ENCODE results near the gene MAGEB4. TPM values are rescaled to one million over a fixed set of nuclear protein-coding genes. Genes with fewer than 3 reads are reported as not detected.

MAGEB4 gene
- total and polyA plus RNA-seq, 2 of the 4 experiments (the other 2 are of a cell fraction), result not detected

- no peak overlapping the region for H2BK15ac ChIP-seq (ENCODE audit: low read depth, low read length)
- H3K9me1 ChIP-seq (ENCODE audit: insufficient read depth, low read length), result no peaks in the 10 kb centered on the region
- WGBS, 2 experiments (ENCODE audit: extremely low coverage in 2 of 2, insufficient read length in 1 of 2), result no CpG with 5 or more reads among the region's 1 CpG
- ATAC-seq (ENCODE audit: low read depth) (no peak), DNase-seq (peak; percentile 13)
- H4K91ac ChIP-seq (ENCODE audit: insufficient read depth, low read depth, low read length), result no peak overlapping the region
- H3K4me3 ChIP-seq (ENCODE audit: insufficient read depth, low read depth, low read length), result no peak overlapping the region
- intact Hi-C loops (cut with micrococcal nuclease), result loop anchor here (1.0 kb wide), 3 partner anchors 133 to 229 kb away; no protein-coding TSS in a partner anchor
- TF ChIP-seq POLR2A (IDR thresholded peaks at IDR 0.05; ENCODE audit: low read depth, low read length) (no peak), NFE2L2 (IDR thresholded peaks at IDR 0.05; ENCODE audit: low read depth, low read length) (no peak), RFX5 (IDR thresholded peaks at IDR 0.05; ENCODE audit: low read depth, low read length) (no peak), SMC3 (IDR thresholded peaks at IDR 0.05; ENCODE audit: low read depth, low read length) (peak; percentile 53), CTCF (conservative IDR thresholded peaks at IDR 0.05; ENCODE audit: low read depth, low read length) (peak; percentile 41), RAD21 (IDR thresholded peaks at IDR 0.05; ENCODE audit: low read length) (peak; percentile 55)
- H4K5ac ChIP-seq (ENCODE audit: low read depth, low read length), result no peak overlapping the region
- in situ Hi-C loops (cut with MboI; ENCODE audit: low sequenced_read_pairs), result loop anchor here (5.0 kb wide), 1 partner anchor 227 kb away; no protein-coding TSS in a partner anchor
- no peaks in the 10 kb centered on the region for H3K4me1 ChIP-seq (ENCODE audit: control insufficient read depth, insufficient read depth, low read length)
- no peak overlapping the region for H3K9ac ChIP-seq (ENCODE audit: low read depth, low read length)
- no peak overlapping the region for H4K8ac ChIP-seq (ENCODE audit: low read depth in 2 of 2, low read length in 2 of 2)
- no peaks in the 10 kb centered on the region for H3K36me3 ChIP-seq (ENCODE audit: control insufficient read depth, insufficient read depth, low read length)
- no peak overlapping the region for H2BK5ac ChIP-seq (ENCODE audit: low read depth, low read length, poor library complexity, severe bottlenecking)
- dilution Hi-C loops (cut with HindIII; ENCODE audit: low sequenced_read_pairs, unreplicated experiment), result no loop called here
- H2AFZ ChIP-seq (replicated peaks; ENCODE audit: low read length, poor library complexity), result no peak overlapping the region
- H3K56ac ChIP-seq (ENCODE audit: extremely low read depth, insufficient read depth, low read length), result no peak overlapping the region
- no peaks in the 10 kb centered on the region for H3K79me1 ChIP-seq (ENCODE audit: low read depth in 1 of 2, low read length in 2 of 2)
- BruUV-seq (replicated peaks), result no TSS peak
- no peak overlapping the region for H3K18ac ChIP-seq (ENCODE audit: low read depth, low read length)
- no peak overlapping the region for H3K4me2 ChIP-seq (ENCODE audit: low read depth, low read length)
- no peaks in the 10 kb centered on the region for H3K9me3 ChIP-seq (ENCODE audit: control insufficient read depth, insufficient read depth, low read length)
- CTCF ChIA-PET, result no interaction called here
- H3K23ac ChIP-seq (ENCODE audit: low read depth, low read length), result no peak overlapping the region
- H3K27ac ChIP-seq (ENCODE audit: insufficient read depth, low read length), result no peak overlapping the region
- no peaks in the 10 kb centered on the region for H3K27me3 ChIP-seq (ENCODE audit: control insufficient read depth, insufficient read depth, low read length)
- no peak overlapping the region for H2AK9ac ChIP-seq (replicated peaks; ENCODE audit: low read depth, low read length, poor library complexity)
- no peak overlapping the region for H2AK5ac ChIP-seq (ENCODE audit: low read depth, low read length)
- POLR2A ChIA-PET (ENCODE audit: unreplicated experiment), result no interaction called here
- H2BK120ac ChIP-seq (ENCODE audit: low read depth, low read length), result no peak overlapping the region
- H3K4ac ChIP-seq (ENCODE audit: low read depth, low read length), result no peak overlapping the region
- no peaks in the 10 kb centered on the region for H4K20me1 ChIP-seq (ENCODE audit: insufficient read depth, low read length)
- no peak overlapping the region for H3K14ac ChIP-seq (replicated peaks; ENCODE audit: low read depth, low read length)
- H2BK20ac ChIP-seq (ENCODE audit: low read depth, low read length), result no peak overlapping the region
Observed at GRCh38 chrX:30275498-30275897, 33.7 kb downstream of the MAGEB4 start.

Data from IMR-90 (cell line).